ENCODE measurements around the gene ST3GAL3. TPM values are rescaled to one million over a fixed set of nuclear protein-coding genes. Genes with fewer than 3 reads are reported as not detected.
A peak's percentile ranks its signal among the peaks of the same experiment; 100 is the strongest.

The ST3GAL3 gene
- total and polyA plus RNA-seq, 10 of the 15 experiments (the other 5 are each of a cell fraction or from before 2014, with no cell fraction given) = 1.2 to 19.3 (median 11.0) TPM

GRCh38 chr1:43976890-43977289 is 269.6 kb downstream of the ST3GAL3 start:
- peak overlapping the region; percentile 84 for H3K4me2 ChIP-seq (ENCODE audit: control insufficient read depth, insufficient read depth)
- 96% methylated on average over 8 of the region's 8 CpGs for WGBS (ENCODE audit: insufficient coverage, insufficient replicate concordance, low lambda C conversion rate, missing lambda C conversion rate)
- SMC1A ChIA-PET (ENCODE audit: uncharacterized antibody, unreplicated experiment) = interaction anchor here (1.3 kb wide), 1 partner anchor 16 kb away, joined by 3 read pairs; no protein-coding TSS in a partner anchor
- in situ Hi-C loops (cut with MboI) (no loop called here), intact Hi-C loops (cut with micrococcal nuclease; ENCODE audit: unreplicated experiment) (no loop called here)
- peak overlapping the region; percentile 95; the same call in 1 of the 2 replicates for H3K4me3 ChIP-seq
- H2AFZ ChIP-seq (ENCODE audit: control insufficient read depth, low read depth, low read length) = no peak overlapping the region
- TF ChIP-seq SKIL (IDR thresholded peaks at IDR 0.05; ENCODE audit: low read depth, poor library complexity, severe bottlenecking) = no peak
- no peak for TF ChIP-seq SREBF2 (IDR thresholded peaks at IDR 0.05; ENCODE audit: low read length)
- no peak for TF ChIP-seq POLR2AphosphoS5 (IDR thresholded peaks at IDR 0.05; ENCODE audit: low read length)
- no peak for TF ChIP-seq JUND (IDR thresholded peaks at IDR 0.05; ENCODE audit: low read depth, low read length)
- no peak for TF ChIP-seq ZSCAN29 (IDR thresholded peaks at IDR 0.05)
- TF ChIP-seq, protein P1, sequence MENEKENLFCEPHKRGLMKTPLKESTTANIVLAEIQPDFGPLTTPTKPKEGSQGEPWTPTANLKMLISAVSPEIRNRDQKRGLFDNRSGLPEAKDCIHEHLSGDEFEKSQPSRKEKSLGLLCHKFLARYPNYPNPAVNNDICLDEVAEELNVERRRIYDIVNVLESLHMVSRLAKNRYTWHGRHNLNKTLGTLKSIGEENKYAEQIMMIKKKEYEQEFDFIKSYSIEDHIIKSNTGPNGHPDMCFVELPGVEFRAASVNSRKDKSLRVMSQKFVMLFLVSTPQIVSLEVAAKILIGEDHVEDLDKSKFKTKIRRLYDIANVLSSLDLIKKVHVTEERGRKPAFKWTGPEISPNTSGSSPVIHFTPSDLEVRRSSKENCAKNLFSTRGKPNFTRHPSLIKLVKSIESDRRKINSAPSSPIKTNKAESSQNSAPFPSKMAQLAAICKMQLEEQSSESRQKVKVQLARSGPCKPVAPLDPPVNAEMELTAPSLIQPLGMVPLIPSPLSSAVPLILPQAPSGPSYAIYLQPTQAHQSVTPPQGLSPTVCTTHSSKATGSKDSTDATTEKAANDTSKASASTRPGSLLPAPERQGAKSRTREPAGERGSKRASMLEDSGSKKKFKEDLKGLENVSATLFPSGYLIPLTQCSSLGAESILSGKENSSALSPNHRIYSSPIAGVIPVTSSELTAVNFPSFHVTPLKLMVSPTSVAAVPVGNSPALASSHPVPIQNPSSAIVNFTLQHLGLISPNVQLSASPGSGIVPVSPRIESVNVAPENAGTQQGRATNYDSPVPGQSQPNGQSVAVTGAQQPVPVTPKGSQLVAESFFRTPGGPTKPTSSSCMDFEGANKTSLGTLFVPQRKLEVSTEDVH (IDR thresholded peaks at IDR 0.05; ENCODE audit: low read depth, partially characterized antibody) = no peak
- TF ChIP-seq SPI1 (IDR thresholded peaks at IDR 0.05; ENCODE audit: borderline replicate concordance, insufficient read depth, low read depth, low read length) = no peak
- no peak for TF ChIP-seq MEF2A (IDR thresholded peaks at IDR 0.05; ENCODE audit: insufficient read depth, low read depth, low read length)
- no peak for TF ChIP-seq NKRF (conservative IDR thresholded peaks at IDR 0.05)
- no peak for TF ChIP-seq PML (IDR thresholded peaks at IDR 0.05; ENCODE audit: low read length)
- no peak for TF ChIP-seq ZNF24 (IDR thresholded peaks at IDR 0.05)
- FAIRE-seq (no peak), DNase-seq (ENCODE audit: low read depth, low spot score) (no peak), ATAC-seq (no peak)
- no TSS peak for BruUV-seq (replicated peaks)
- H3K79me2 ChIP-seq (ENCODE audit: control insufficient read depth, insufficient read depth, low read length) = peaks cover 45% of the 10 kb centered on the region
- H3K27ac ChIP-seq (ENCODE audit: control insufficient read depth, insufficient read depth) = no peak overlapping the region
- H3K27me3 ChIP-seq (replicated peaks in 1 of 2; ENCODE audit: control insufficient read depth in 2 of 2, insufficient read depth in 2 of 2, low read length in 1 of 2) = no peaks in the 10 kb centered on the region
- peaks cover 30% of the 10 kb centered on the region for H3K4me1 ChIP-seq (ENCODE audit: control insufficient read depth, insufficient read depth, low read length)
- POLR2A ChIA-PET = interaction anchor here (0.6 to 3.8 kb wide), 4 partner anchors 15 to 119 kb away, joined by 3 to 18 read pairs (median 4); partner anchors contain the start of gene IPO13
- CTCF ChIA-PET = no interaction called here
- no peak overlapping the region for H3K9ac ChIP-seq (ENCODE audit: control insufficient read depth, insufficient read depth, low read length)
- RAD21 ChIA-PET (ENCODE audit: unreplicated experiment) = interaction anchor here (0.6 kb wide), 1 partner anchor 1326 kb away, joined by 3 read pairs; no protein-coding TSS in a partner anchor
- no peaks in the 10 kb centered on the region for H4K20me1 ChIP-seq (ENCODE audit: control insufficient read depth, insufficient read depth)
- H3K9me3 ChIP-seq (replicated peaks; ENCODE audit: control insufficient read depth, insufficient read depth, low read length) = no peaks in the 10 kb centered on the region
- peaks cover 7 to 15% of the 10 kb centered on the region in 2 experiments for H3K36me3 ChIP-seq (ENCODE audit: control insufficient read depth in 2 of 2, insufficient read depth in 2 of 2, low read length in 1 of 2)

Measured in GM12878 (cell line).